ENCODE data around the gene ZNF488.

Gene ZNF488

DNA sequence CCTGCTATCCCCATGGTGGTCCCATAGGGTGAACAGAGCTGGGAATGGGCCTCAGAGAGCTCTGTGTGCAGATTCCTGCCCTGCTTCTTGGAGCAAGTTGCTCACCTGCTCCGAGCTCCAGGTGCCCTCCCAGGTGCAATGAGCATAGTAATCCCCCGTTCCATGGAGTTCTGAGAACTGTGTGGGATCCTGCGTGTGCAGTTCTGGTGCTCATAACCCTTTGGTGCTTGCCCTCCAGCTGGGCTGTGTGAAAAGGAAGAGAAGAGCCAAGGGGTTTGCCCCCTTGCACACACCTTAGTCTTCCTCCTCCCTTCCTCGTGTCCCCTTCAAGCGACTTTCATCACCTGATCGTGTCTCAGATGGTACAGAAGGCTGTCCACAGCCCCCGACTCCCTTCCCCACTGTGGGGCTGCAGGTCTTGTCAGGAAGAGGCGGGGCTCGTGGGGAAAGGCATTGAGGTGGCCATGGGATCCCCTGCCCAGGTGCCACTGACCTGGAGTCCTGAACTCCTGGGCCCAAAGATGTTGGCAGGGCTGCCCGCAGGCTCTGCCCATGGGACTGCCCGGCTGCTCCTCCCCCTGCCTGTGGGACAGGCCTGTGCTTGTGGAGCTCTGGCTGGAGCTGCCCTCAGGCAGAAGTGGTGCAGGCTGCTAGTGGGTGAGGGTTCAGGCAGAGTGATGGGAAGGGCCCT lies 21.9 kb upstream of the ZNF488 start:
- ChIA-PET POLR2A (no interaction called here), CTCF (interaction anchor here (0.7 kb wide), 1 partner anchor 33 kb away, joined by 3 read pairs; no protein-coding TSS in a partner anchor)
- TF ChIP-seq, protein P1, sequence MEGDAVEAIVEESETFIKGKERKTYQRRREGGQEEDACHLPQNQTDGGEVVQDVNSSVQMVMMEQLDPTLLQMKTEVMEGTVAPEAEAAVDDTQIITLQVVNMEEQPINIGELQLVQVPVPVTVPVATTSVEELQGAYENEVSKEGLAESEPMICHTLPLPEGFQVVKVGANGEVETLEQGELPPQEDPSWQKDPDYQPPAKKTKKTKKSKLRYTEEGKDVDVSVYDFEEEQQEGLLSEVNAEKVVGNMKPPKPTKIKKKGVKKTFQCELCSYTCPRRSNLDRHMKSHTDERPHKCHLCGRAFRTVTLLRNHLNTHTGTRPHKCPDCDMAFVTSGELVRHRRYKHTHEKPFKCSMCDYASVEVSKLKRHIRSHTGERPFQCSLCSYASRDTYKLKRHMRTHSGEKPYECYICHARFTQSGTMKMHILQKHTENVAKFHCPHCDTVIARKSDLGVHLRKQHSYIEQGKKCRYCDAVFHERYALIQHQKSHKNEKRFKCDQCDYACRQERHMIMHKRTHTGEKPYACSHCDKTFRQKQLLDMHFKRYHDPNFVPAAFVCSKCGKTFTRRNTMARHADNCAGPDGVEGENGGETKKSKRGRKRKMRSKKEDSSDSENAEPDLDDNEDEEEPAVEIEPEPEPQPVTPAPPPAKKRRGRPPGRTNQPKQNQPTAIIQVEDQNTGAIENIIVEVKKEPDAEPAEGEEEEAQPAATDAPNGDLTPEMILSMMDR (IDR thresholded peaks at IDR 0.05; ENCODE audit: control extremely low read depth, extremely low read depth, low read depth, missing control alignments): no peak
- DNase-seq (ENCODE audit: extremely low spot score): no peak

DNA sequence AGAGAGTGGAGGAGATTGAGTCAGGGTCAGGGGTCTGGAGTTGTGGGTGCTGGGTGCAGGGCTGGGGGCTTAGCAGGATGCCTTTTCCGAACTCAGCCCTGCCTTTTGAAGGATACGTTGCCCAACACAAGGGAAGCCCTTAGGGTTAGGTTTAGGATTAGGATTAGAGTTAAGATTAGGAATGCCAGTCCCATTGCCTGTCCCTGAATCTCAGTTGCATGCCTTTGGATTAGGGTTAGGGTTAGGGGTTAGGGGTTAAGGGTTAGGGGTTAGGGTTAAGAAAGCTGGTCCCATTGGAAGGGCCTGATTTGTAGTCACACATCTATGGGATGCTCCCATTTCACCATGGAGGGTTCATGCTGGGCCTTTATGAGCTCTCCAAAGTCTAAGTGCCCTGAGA lies 20.8 kb upstream of the ZNF488 start:
- POLR2A ChIA-PET: no interaction called here
- DNase-seq (ENCODE audit: extremely low spot score): no peak
- CTCF ChIA-PET: no interaction called here
- TF ChIP-seq, protein P1 (IDR thresholded peaks at IDR 0.05; ENCODE audit: control extremely low read depth, extremely low read depth, low read depth, missing control alignments): no peak

DNA sequence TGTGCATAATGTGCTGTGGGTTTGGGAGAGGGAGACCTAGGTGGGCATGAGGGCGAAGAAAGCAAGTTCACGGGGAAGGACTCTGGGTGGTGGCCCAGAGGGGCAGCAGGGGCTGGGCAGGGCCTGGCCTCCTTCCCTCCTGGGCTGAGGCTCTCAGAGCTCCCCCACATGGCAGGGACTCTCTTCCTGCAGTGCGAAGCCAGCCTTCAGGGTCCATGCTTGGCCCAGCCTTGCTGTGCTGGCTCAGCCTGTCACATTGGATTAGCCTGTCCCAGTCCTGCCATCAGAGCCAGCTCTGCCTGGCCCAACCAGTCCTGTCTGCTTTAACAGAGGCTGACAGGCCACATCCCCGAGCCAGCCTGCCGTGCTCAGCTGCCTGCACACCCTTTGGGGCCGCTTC lies 20.4 kb upstream of the ZNF488 start:
- POLR2A ChIA-PET: no interaction called here
- TF ChIP-seq, protein P1 (IDR thresholded peaks at IDR 0.05; ENCODE audit: control extremely low read depth, extremely low read depth, low read depth, missing control alignments): no peak
- DNase-seq (ENCODE audit: extremely low spot score): no peak
- CTCF ChIA-PET: no interaction called here

DNA sequence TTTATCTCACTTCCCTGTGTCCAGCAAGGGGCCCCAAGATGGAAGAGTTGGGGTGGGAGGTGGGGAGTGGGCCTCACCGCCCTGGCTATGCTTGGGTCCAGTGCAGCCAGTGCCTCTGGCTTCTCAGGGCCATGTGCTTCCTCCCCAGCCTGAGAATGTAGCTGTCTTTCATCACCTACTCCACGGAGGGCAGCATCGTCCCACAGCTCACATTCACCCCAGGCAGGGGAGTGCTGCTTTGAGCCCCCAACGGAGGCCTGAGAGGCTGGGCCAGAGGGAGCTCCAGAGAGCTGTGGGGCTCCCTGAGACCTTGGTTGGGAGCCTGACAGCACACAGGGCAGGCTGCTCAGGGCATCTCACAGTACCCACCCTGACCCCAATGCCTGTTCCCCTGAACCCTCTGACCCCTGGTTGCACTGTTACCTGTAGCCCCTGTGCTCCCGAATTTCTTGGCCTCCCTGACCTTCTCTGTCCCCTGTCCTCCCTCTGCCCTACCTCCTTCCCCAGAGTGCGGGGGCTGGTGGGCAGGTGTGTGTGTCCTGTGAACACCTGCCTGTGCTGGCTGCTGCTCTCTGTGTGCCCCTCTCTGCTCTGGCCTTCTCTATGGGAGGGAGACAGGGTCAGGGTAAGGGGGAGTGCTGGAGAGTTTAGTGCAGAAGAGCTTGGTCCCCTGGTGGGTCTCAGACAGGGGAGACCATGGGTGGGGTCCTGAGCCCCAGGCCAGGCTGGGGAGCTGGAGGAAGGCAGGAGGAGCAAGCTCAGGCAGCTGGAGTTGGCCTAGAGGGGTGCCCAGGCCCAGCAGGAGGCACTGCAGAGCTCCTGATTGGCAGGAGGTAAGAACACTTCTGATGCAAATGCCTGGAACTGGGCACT lies 19.6 kb upstream of the ZNF488 start:
- ChIA-PET CTCF (no interaction called here), POLR2A (no interaction called here)
- no peak for DNase-seq (ENCODE audit: extremely low spot score)
- TF ChIP-seq, protein P1 (IDR thresholded peaks at IDR 0.05; ENCODE audit: control extremely low read depth, extremely low read depth, low read depth, missing control alignments): no peak

DNA sequence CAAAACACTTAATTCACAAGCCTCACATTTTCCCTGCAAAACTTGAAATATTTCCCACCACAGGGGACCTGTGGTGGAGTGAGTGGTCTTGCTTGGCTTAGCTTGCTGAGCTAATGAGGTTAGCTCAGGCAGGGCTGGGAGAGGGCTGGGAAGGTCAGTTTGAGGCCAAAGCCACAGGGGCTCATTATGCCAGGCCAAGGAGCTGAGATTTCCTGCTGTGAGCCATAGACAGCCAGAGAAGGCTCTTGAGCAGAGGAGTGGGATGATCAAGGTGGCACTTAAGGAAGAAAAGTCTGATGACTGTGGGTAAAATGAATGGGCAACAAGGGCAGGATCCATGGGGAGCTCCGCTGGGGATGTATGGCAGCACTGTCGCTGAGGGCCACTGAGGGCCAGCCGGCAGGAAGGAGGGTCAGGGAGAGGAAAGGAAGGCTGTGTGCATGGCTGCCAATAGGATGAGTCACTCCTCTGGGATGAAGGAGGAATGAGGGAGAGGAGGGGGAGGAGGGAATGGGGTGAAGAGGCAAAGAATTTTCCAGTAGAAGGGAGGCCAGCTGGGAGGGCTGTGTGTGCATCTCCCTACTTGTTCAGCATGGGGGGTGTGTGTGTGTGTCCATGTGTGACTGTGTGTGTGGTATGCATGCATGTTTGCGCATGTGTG lies 18.7 kb upstream of the ZNF488 start:
- CTCF ChIA-PET: no interaction called here
- POLR2A ChIA-PET: no interaction called here
- TF ChIP-seq, protein P1 (IDR thresholded peaks at IDR 0.05; ENCODE audit: control extremely low read depth, extremely low read depth, low read depth, missing control alignments): no peak
- no peak for DNase-seq (ENCODE audit: extremely low spot score)

DNA sequence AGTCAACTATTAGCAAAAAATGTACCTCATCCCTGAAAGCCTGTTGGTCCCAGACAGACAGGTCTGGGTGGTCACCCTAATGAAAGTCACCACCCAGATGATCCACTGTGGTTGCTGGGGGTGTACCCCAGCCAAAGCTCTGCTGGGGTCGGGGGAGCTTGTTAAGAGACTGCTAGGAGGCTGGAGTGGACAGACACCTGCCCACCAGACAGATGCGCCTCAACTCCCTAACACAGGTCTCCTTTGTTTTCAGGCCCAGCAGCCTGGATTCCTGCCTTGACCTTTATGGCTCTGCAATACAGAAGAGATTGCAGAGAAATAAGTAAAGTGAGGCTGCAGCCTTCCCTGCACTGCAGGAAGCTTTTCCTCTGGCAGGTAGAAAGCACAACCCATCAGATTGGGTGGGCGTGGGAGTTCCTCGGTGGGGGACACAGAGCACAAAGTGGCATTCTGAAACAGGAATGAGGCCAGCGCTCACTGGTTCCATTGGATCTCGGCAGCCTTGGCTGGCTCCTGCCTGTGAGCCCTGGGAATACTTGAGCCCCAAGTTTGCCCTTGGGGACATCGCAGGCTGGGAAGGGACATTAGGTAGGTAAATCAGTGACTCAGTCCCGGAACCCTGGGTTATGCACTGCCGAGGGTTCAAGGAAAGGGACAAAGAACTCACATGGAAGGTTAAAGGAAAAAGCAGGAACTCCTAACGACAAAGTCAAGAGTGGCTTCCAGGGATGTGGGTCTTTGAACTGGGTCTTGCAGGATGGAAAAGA lies 18.0 kb upstream of the ZNF488 start:
- ChIA-PET CTCF (no interaction called here), POLR2A (no interaction called here)
- TF ChIP-seq, protein P1 (IDR thresholded peaks at IDR 0.05; ENCODE audit: control extremely low read depth, extremely low read depth, low read depth, missing control alignments): no peak
- no peak for DNase-seq (ENCODE audit: extremely low spot score)
